GM19438 (cell line): ENCODE data around the gene PTPN6.
"Not testable (repeated sequence)": the region's sequence is repeated elsewhere in the genome, so short reads cannot be mapped to it uniquely, and the experiment has no call there.

Source experiments
- ATAC-seq: cut with Tn5 transposase; IDR thresholded peaks from one replicate; pipeline ENCODE4 v1.9.1; 2021; ENCODE audit warnings: low read depth; ENCODE audit not compliant: unreplicated experiment

Gene PTPN6

DNA sequence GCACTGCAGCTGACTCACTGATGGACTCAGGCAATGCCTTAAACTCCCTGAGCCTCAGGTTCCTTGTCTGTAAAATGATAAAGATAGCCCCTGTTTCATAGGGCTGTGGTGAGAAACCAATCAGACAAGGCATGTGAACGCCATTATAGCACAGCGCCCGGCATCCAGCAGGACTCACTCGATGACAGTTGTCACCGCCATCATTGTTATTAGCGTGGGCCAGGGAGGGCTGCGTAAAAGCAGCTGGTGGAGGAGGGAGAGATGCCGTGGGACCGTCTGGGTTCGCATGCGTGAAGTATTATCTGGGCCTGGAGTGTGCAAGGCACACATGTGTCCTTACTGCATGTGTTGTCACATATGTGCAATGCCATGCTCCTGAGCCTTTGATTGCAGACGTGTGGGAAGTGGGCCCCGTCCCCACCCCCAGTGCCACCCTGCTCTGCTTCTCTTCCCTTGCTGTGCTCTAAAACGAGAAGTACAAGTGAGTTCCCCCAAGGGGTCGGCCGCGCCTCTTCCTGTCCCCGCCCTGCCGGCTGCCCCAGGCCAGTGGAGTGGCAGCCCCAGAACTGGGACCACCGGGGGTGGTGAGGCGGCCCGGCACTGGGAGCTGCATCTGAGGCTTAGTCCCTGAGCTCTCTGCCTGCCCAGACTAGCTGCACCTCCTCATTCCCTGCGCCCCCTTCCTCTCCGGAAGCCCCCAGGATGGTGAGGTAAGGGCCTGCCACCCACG is at the start of gene PTPN6:
Gene PTPN6, plus strand, starts transcription at position 546 of the 730 bp plus-strand sequence. Its CDS starts 157 bp downstream, at position 703.
- ATAC-seq: no peak

- no peak for ATAC-seq
Observed at GRCh38 chr12:6902448-6902847, 48.7 kb upstream of the PTPN6 start.

GRCh38 chr12:6903722-6904121 is 47.4 kb upstream of the PTPN6 start:
- ATAC-seq: no peak

- ATAC-seq: peak; percentile 96
Observed at GRCh38 chr12:6904280-6905276, 46.6 kb upstream of the PTPN6 start, which contains the start of gene LRRC23. TSS of gene LRRC23 (plus strand) at chr12:6904822. CDS start at chr12:6905634, 812 bp downstream.

DNA sequence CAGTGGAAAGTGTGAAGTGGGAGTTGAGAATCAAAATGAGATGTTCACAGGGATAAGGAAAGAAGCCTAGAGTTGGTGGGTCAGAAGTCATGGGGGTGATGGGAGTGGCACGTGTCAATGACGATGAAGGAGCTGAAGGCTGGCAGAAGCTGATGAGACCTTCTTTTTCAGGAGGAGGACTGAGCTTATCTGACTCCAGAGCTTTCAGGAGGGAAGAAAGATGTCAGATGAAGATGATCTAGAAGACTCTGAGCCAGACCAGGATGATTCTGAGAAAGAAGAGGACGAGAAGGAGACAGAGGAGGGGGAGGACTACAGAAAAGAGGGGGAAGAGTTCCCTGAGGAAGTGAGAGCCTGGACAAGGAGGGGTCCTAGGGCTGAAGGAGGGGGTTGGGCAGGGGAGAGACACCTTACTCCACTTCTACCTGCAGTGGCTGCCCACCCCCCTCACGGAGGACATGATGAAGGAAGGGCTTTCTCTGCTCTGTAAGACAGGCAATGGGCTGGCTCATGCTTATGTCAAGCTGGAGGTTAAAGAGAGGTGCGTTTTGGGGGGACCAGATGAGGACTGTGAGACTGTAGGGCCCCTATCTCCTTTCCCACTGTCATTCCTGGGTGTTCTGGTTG is 45.6 kb upstream of the PTPN6 start:
- ATAC-seq: no peak

- not testable (repeated sequence) for ATAC-seq
Observed at GRCh38 chr12:6908141-6908540, 43.0 kb upstream of the PTPN6 start.

GRCh38 chr12:6909421-6910145 is 41.6 kb upstream of the PTPN6 start:
- no peak for ATAC-seq

DNA sequence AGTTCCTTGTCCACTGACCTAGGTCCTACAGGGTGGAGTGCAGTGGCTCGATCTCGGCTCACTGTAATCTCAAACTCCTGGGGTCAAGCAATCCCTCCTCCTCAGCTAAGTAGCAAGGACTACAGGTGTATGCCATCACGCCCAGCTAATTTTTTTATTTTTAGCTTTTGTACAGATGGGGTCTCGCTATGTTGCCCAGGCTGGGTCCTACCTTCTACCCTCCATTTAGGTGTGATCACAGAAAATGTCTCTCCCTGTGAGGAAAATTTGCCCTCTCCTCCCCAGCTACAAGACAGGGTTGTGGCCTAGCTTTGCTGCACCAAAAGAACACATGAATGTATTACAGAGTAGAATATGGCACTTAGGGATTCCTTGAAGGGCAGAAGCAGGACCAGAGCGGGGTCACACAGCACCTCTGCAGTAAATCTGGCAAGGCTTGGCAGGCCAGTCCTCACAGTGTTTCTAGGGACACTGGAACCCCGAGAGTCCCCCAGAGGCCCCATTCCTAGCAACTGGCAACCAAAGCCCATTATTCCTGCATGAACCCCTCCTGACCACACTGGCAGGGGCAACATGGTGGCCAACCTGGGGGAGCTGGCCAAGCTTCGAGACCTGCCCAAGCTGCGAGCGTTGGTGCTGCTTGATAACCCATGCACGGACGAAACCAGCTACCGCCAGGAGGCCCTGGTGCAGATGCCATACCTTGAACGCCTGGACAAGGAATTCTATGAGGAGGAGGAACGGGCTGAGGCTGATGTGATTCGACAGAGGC is 38.8 kb upstream of the PTPN6 start:
- no peak for ATAC-seq

DNA sequence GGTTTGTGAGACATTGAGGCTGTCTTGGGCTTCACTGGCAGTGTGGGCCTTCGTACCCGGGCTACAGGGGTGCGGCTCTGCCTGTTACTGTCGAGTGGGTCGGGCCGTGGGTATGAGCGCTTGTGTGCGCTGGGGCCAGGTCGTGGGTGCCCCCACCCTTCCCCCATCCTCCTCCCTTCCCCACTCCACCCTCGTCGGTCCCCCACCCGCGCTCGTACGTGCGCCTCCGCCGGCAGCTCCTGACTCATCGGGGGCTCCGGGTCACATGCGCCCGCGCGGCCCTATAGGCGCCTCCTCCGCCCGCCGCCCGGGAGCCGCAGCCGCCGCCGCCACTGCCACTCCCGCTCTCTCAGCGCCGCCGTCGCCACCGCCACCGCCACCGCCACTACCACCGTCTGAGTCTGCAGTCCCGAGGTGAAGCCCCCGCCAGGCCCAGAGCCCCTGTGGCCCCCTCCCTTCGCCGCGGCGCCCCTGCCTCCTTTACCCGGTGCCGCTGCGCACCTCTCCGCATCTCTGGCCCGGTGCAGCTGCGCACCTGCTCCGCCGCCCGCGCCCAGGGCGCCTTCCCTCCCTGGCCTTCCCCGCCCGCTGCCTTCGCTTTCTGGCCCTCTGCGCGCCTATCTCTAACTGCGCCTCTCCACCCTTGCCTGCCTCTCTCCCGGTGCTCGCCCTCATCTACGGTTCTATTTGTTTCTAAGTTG is 36.8 kb upstream of the PTPN6 start, which contains the start of gene ENO2:
Gene ENO2, plus strand, starts transcription at position 335 of the 701 bp plus-strand sequence. CDS start 1,253 bp downstream, outside the sequence.
- peak; percentile 86 for ATAC-seq

- ATAC-seq: peak; percentile 13
Observed at GRCh38 chr12:6914947-6915788, 36.0 kb upstream of the PTPN6 start.

DNA sequence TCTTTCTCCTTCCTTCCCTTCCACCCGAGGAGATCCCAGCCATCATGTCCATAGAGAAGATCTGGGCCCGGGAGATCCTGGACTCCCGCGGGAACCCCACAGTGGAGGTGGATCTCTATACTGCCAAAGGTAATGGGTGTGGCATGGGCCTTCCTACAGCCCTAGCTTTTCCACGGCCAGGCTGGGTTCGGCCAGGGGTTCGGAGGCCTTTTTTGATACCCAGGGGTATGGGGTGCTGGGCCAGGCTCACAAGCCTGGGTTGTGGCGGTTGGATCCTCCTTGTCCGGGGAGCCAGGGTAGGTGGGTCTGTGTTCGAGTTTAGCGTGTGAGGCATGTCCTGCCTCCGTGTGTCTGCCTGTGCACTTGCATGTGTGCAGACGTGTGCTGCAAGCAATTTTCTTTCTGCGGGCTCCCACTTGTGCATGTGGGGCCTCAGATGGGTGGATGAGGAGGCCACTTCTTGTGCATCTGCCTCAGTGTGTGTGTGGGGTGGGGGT is 35.3 kb upstream of the PTPN6 start:
- ATAC-seq: no peak

DNA sequence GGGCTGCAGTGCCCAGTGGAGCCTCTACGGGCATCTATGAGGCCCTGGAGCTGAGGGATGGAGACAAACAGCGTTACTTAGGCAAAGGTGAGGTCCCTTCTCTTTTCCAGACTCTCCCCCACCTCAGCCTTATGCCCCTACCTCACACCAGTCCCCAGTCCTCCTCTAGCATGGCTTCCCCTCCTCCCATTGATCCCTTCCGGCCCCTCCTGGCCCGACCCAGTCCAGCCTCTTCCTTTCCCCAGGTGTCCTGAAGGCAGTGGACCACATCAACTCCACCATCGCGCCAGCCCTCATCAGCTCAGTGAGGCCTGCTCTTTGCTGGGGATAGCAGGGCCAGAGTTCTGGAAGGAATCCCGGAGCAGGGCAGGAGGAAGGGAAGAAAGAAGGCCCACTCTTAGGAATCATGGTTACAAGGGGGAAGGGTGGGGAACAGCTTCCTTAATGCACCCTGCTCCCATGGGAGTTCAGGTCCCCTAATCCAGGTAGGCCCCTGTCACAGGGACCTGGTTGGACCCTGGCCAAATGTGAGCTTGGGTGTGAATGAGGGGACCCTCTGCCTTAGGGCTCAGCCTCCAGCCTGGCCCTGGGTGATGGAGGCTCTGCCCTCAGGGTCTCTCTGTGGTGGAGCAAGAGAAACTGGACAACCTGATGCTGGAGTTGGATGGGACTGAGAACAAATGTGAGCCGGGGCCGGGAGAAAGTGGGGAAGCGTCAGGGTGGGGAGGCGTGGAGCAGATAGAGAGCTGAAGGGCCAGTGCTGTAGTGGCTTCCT is 34.5 kb upstream of the PTPN6 start:
- ATAC-seq: no peak

DNA sequence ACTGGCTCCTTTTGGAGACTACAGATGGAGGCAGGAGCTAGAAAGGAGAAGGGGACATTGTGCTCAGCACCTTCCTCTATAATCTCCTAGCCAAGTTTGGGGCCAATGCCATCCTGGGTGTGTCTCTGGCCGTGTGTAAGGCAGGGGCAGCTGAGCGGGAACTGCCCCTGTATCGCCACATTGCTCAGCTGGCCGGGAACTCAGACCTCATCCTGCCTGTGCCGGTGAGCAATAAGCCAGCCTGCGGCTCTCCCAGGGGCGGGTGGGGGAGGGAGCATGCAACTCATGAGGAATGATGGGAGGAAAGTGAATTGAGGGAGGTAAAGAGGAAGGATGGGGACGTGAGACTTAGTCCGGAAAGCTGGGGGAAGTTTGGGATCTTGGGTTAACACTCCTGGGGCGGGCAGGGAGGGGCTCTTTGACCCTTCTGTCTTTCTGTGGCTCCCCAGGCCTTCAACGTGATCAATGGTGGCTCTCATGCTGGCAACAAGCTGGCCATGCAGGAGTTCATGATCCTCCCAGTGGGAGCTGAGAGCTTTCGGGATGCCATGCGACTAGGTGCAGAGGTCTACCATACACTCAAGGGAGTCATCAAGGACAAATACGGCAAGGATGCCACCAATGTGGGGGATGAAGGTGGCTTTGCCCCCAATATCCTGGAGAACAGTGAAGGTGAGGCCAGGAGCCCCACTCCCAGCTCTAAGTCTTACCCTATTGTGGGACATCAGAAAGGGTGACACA is 33.5 kb upstream of the PTPN6 start:
- no peak for ATAC-seq

- ATAC-seq: no peak
Observed at GRCh38 chr12:6919588-6919987, 31.6 kb upstream of the PTPN6 start.

GRCh38 chr12:6921539-6921938 is 29.6 kb upstream of the PTPN6 start:
- no peak for ATAC-seq
